Measurements from ENCODE around the gene TOB1. TPM values are rescaled to one million over a fixed set of nuclear protein-coding genes. Genes with fewer than 3 reads are reported as not detected.

TOB1 gene
- total RNA-seq, 1 experiment from 2014 or later = 19.3 TPM

- TF ChIP-seq CTCF (conservative IDR thresholded peaks at IDR 0.05; ENCODE audit: low read depth, low read length) (no peak), EZH2 (IDR thresholded peaks at IDR 0.05; ENCODE audit: borderline replicate concordance, low read depth, low read length, poor library complexity, severe bottlenecking) (no peak)
- no peak overlapping the region for H3K27ac ChIP-seq (ENCODE audit: low read depth, low read length, poor library complexity, severe bottlenecking)
- H3K9me3 ChIP-seq (ENCODE audit: low read depth, low read length, poor library complexity, severe bottlenecking) = no peaks in the 10 kb centered on the region
- peaks cover 3% of the 10 kb centered on the region for H3K4me1 ChIP-seq (ENCODE audit: insufficient read depth, low read length, poor library complexity, severe bottlenecking)
- POLR2A ChIA-PET (ENCODE audit: low non-redundant PET) = no interaction called here
- BruUV-seq (replicated peaks) = no TSS peak
- DNase-seq (ENCODE audit: low spot score) = no peak
- no peaks in the 10 kb centered on the region for H3K27me3 ChIP-seq (replicated peaks; ENCODE audit: insufficient read depth, low read depth, low read length, poor library complexity)
- H3K36me3 ChIP-seq (ENCODE audit: insufficient read depth, low read length, poor library complexity, severe bottlenecking) = no peaks in the 10 kb centered on the region
- intact Hi-C loops (cut with micrococcal nuclease; ENCODE audit: unreplicated experiment) = loop anchor here (5.0 kb wide), 1 partner anchor 43 kb away; the partner anchor contains the start of gene TOB1
- CTCF ChIA-PET = no interaction called here
- no peak overlapping the region for H3K4me3 ChIP-seq (ENCODE audit: low read depth, low read length, poor library complexity, severe bottlenecking)
These were observed 43.8 kb upstream of the TOB1 start for GRCh38 chr17:50909765-50910605.

GRCh38 chr17:50908860-50909764 is 43.0 kb upstream of the TOB1 start:
- intact Hi-C loops (cut with micrococcal nuclease; ENCODE audit: unreplicated experiment) = no loop called here
- no peak for TF ChIP-seq CTCF (conservative IDR thresholded peaks at IDR 0.05; ENCODE audit: low read depth, low read length)
- no peak for TF ChIP-seq EZH2 (IDR thresholded peaks at IDR 0.05; ENCODE audit: borderline replicate concordance, low read depth, low read length, poor library complexity, severe bottlenecking)
- BruUV-seq (replicated peaks) = no TSS peak
- Histone ChIP-seq H3K9me3 (ENCODE audit: low read depth, low read length, poor library complexity, severe bottlenecking) (no peaks in the 10 kb centered on the region), H3K27me3 (replicated peaks; ENCODE audit: insufficient read depth, low read depth, low read length, poor library complexity) (no peaks in the 10 kb centered on the region), H3K27ac (ENCODE audit: low read depth, low read length, poor library complexity, severe bottlenecking) (no peak overlapping the region), H3K36me3 (ENCODE audit: insufficient read depth, low read length, poor library complexity, severe bottlenecking) (no peaks in the 10 kb centered on the region), H3K4me3 (ENCODE audit: low read depth, low read length, poor library complexity, severe bottlenecking) (no peak overlapping the region), H3K4me1 (ENCODE audit: insufficient read depth, low read length, poor library complexity, severe bottlenecking) (peaks cover 12% of the 10 kb centered on the region)
- no peak for DNase-seq (ENCODE audit: low spot score)
- POLR2A ChIA-PET (ENCODE audit: low non-redundant PET) = no interaction called here
- CTCF ChIA-PET = no interaction called here

GRCh38 chr17:50908140-50908859 is 42.1 kb upstream of the TOB1 start:
- no peak for DNase-seq (ENCODE audit: low spot score)
- Histone ChIP-seq H3K4me1 (ENCODE audit: insufficient read depth, low read length, poor library complexity, severe bottlenecking) (peaks cover 13% of the 10 kb centered on the region), H3K36me3 (ENCODE audit: insufficient read depth, low read length, poor library complexity, severe bottlenecking) (no peaks in the 10 kb centered on the region), H3K4me3 (ENCODE audit: low read depth, low read length, poor library complexity, severe bottlenecking) (no peak overlapping the region), H3K9me3 (ENCODE audit: low read depth, low read length, poor library complexity, severe bottlenecking) (no peaks in the 10 kb centered on the region), H3K27ac (ENCODE audit: low read depth, low read length, poor library complexity, severe bottlenecking) (no peak overlapping the region), H3K27me3 (replicated peaks; ENCODE audit: insufficient read depth, low read depth, low read length, poor library complexity) (no peaks in the 10 kb centered on the region)
- ChIA-PET POLR2A (ENCODE audit: low non-redundant PET) (no interaction called here), CTCF (interaction anchor here (0.6 kb wide), 1 partner anchor 14 kb away, joined by 3 read pairs; no protein-coding TSS in a partner anchor)
- TF ChIP-seq EZH2 (IDR thresholded peaks at IDR 0.05; ENCODE audit: borderline replicate concordance, low read depth, low read length, poor library complexity, severe bottlenecking) (no peak), CTCF (conservative IDR thresholded peaks at IDR 0.05; ENCODE audit: low read depth, low read length) (no peak)
- intact Hi-C loops (cut with micrococcal nuclease; ENCODE audit: unreplicated experiment) = no loop called here
- BruUV-seq (replicated peaks) = no TSS peak

All from A673 (cell line).